NB4 (cell line): ENCODE results near the gene MYLK.

Source experiments
- TF ChIP-seq, protein P1 (sequence below): IDR thresholded peaks from one replicate; pipeline ENCODE4 v1.5.1; 2012; ENCODE audit warnings: low read depth, low read length
- TF ChIP-seq, protein P2 (sequence below): IDR thresholded peaks from 2 replicates; pipeline ENCODE4 v1.6.1; 2011; ENCODE audit warnings: low read depth, low read length

DNA sequence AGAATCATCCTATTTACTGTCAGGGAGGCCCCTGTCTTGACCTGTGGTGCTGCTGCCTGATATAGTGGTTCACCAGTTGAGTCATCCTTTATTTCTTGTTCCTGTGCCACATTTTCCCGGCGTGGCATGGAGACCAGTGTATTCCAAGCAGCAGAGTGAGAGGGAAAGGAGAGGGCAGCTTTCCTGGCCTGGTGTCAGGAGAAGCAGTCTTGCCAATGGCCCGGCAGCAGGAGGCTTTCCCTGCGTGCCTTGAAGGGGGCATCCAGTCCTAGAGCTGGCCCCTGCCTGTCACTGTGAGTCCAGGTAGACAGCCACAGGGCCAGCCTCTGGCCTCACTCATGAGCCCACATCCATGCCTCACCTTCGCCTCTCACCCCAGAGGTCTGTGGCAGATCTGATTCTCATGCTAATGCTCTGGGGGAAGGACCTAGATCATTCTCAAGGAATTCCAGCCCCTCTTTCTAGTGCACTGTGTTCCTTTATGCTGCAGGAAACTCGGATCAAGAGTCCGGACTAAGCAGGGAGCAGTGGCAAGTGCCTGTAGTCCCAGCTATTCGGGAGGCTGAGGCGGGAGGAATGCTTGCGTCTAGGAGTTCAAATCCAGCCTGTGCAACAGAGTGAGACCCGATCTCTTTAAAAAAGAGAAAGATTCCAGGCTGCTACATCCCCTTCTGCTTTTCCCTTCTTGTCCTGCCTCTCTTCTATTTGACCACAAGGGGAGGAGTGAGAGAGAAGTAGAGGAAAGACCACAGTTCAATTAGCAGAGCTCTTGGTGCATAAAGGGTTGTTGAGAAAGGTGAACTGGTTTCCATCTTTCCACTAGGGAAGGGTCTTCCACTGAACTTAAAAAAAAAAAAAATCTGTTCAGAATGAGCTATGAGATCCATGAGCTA lies 232.4 kb downstream of the MYLK start:
- TF ChIP-seq, protein P1, sequence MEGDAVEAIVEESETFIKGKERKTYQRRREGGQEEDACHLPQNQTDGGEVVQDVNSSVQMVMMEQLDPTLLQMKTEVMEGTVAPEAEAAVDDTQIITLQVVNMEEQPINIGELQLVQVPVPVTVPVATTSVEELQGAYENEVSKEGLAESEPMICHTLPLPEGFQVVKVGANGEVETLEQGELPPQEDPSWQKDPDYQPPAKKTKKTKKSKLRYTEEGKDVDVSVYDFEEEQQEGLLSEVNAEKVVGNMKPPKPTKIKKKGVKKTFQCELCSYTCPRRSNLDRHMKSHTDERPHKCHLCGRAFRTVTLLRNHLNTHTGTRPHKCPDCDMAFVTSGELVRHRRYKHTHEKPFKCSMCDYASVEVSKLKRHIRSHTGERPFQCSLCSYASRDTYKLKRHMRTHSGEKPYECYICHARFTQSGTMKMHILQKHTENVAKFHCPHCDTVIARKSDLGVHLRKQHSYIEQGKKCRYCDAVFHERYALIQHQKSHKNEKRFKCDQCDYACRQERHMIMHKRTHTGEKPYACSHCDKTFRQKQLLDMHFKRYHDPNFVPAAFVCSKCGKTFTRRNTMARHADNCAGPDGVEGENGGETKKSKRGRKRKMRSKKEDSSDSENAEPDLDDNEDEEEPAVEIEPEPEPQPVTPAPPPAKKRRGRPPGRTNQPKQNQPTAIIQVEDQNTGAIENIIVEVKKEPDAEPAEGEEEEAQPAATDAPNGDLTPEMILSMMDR, result no peak
- TF ChIP-seq, protein P2, sequence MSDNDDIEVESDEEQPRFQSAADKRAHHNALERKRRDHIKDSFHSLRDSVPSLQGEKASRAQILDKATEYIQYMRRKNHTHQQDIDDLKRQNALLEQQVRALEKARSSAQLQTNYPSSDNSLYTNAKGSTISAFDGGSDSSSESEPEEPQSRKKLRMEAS, result no peak
